Cardiac fibroblast (primary cell): ENCODE results near the gene SNORC.

Experiments used
- DNase-seq, 2 donors: peaks; one replicate each; pipeline versions ENCODE4 v3.0.0 to v3.0.0-alpha.2; 2010; ENCODE audit warnings: low read depth in 2 of 2
- H3K4me3 ChIP-seq, 2 donors: replicated peaks in 1 of 2; 1 replicate in 1 of 2; 2 replicates in 1 of 2; pipeline ENCODE4 v1.5.1; 2011; ENCODE audit warnings: low read depth in 2 of 2, low read length in 2 of 2, mild to moderate bottlenecking in 2 of 2, moderate library complexity in 1 of 2
- CTCF ChIP-seq: IDR thresholded peaks from one replicate; pipeline ENCODE4 v1.5.1; 2011; ENCODE audit warnings: low read depth, mild to moderate bottlenecking, low read length, inconsistent platforms

Gene SNORC

GRCh38 chr2:232872826-232873225 lies 2.8 kb downstream of the SNORC start:
- H3K4me3 ChIP-seq, result no peak overlapping the region
- TF ChIP-seq CTCF, result no peak
- DNase-seq, result no peak

- DNase-seq, result no peak
- H3K4me3 ChIP-seq, result no peak overlapping the region
- TF ChIP-seq CTCF, result no peak
Measured at GRCh38 chr2:232873292-232873908, 3.3 kb downstream of the SNORC start.

GRCh38 chr2:232873909-232874641 lies 4.0 kb downstream of the SNORC start:
- no peak for DNase-seq
- no peak for TF ChIP-seq CTCF
- no peak overlapping the region for H3K4me3 ChIP-seq

- no peak overlapping the region for H3K4me3 ChIP-seq
- no peak for TF ChIP-seq CTCF
- no peak for DNase-seq
Measured at GRCh38 chr2:232874677-232875223, 4.7 kb downstream of the SNORC start.

- no peak for DNase-seq
- no peak for TF ChIP-seq CTCF
- H3K4me3 ChIP-seq, result no peak overlapping the region
Measured at GRCh38 chr2:232875256-232876121, 5.4 kb downstream of the SNORC start.

GRCh38 chr2:232876161-232876977 lies 6.3 kb downstream of the SNORC start:
- TF ChIP-seq CTCF, result no peak
- no peak for DNase-seq
- peak overlapping the region; percentile 27 to 28 for H3K4me3 ChIP-seq
